ENCODE measurements around the gene ZNF710.
"Not testable (repeated sequence)": the region's sequence is repeated elsewhere in the genome, so short reads cannot be mapped to it uniquely, and the experiment has no call there.

Gene ZNF710

DNA sequence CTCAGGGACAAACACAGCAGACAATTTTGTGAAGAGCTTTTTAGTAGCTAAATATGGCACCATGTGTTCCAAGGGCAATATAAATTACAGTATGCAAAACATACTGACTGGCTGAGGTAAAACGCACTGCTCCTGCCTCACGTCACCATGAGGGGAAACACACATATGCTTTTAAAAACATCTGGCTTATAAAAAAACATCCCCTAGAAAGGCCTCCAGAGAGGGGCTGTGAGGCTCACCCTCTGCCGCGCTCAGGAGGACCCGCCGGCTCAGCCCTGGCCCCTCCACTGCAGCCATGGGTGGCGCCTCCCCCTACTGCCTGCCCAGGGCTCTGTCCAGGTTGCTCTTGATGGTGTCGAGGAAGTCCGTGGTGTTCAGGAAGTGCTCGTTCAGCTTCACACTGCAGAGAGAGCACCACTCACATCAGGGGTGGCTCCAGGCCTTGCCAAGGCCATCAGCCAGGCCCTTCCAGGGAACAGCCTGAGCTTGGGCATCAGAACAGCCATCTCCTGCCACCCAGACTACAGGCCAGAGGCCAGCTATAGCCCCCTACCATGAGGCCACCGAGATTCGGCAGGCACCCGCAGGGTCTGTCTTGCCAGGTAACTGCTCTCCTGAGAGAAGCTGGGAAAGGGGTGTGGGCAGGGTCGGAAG, 83.0 kb downstream of the ZNF710 start:
- DNase-seq, result no peak

DNA sequence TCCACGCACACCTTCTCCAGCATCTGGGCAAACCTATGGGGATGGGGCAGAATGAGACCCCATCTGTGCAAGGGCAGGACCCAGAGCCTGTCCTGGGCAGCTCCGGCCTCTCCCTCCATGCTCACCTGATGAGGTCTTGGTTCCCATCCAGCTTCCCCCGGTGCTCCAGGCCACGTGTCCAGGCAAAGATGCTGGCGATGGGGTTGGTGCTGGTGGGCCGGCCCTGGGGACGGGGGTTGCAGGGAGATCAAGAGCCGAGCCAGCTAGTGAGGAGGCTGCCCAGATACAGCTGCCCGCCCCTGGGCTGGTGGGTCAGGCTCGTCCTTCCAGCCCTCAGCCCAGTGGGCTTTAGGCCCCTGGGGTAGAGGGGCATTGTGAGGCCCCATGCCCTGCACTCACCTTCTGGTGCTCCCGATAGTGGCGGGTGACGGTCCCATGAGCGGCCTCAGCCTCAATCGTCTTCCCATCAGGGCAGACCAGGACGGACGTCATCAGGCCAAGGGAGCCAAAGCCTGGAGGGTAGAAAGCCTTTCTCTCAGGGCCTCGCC, 83.8 kb downstream of the ZNF710 start:
- DNase-seq, result no peak

DNA sequence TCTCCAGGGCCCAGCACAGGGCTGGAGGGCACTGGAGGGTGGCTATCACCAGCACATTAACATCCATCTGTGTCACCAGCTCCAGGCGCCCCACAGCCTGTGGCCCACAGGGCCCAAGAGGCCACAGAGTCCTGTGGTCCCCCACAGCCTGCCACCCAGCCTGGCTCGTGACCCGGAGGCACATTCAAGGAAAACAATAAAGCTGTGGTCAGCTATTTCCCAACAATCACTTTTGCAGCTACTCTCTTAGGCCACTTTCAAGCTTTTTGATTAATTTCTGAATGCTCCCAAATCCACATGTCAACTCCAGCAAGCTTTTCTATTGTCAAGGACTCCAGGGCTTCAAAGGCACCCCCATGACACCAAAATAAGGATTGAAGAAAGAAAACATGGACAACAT, 84.4 kb downstream of the ZNF710 start:
- DNase-seq, result no peak

DNA sequence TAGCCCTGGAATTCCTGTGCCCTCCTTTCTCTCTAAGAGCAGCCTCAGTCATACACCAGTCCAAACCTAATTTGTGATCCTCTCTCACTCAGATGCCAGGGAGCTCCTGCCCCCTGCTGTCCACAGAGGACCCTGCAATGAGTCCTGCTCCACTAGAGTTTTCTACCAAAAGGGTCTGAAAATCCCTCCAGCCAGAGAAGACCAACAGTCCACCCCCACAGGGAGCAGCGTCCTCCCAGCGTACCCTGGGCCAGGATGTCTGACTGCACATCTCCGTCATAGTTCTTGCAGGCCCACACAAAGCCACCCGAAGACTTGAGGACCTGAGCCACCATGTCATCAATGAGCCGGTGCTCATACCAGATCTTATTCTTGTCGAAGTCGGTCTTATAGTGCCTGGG, 85.7 kb downstream of the ZNF710 start:
- peak; percentile 61 for DNase-seq

DNA sequence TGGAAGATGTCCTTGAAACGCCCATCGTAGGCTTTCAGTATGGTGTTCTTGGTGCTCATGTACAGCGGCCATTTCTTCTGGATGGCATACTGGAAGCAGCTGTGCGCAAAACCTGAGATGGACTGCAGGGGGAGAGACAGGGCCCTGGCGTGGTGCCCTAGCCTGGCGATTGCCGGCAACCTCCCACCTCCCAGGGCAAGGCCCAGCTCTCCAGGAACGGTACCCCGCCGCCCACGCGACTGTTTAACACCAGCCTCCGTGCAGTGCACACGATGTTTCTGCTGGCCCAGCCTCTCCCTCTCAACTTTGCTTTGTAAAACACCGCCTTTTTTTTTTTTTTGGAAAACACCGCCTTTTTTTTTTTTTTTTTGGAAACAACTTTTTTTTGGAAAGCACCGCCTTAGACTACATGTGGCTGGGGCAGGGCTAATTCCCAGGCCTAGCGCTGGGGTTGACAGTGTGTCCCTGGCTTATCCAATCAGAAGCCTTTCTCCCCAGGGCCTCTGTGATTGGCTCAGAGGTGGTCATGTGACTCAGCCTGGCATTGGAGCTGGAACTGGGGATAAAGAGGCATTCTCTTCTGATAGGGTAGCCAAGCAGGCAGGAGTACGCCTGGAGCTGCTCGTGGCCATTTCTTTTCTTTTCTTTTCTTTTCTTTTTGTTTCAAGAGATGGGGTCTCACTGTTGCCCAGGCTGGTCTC, 86.5 kb downstream of the ZNF710 start:
- no peak for DNase-seq

DNA sequence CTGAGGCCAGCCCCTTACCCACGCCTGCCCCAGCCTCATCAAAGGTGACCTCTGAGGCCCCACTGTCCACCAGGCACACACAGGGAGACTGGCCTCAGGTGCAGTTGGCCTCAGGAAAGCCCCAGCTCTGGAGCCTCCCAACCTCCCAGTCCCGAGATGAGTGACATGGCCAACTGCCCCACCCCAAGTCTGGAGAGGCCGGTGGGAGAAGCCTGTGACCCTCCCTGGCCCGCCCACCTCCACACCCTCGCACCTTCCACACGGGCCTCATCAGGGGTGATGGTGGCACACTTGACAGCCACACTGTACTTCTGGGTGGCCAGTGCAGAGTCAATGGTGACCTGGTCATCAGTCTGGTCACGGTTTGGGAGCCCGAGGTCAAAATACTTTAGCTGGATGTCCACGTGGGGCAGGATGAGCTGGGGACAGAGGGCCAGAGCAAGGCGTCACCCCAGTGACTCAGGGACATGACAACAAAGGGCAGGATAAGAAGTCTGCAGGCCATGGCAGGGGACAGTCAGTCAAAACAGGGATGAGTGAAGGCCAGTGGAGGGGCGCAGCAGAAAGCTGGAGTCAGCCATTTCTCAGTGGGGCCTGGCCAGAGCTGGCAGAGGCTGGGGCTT, 89.2 kb downstream of the ZNF710 start:
- no peak for DNase-seq

DNA sequence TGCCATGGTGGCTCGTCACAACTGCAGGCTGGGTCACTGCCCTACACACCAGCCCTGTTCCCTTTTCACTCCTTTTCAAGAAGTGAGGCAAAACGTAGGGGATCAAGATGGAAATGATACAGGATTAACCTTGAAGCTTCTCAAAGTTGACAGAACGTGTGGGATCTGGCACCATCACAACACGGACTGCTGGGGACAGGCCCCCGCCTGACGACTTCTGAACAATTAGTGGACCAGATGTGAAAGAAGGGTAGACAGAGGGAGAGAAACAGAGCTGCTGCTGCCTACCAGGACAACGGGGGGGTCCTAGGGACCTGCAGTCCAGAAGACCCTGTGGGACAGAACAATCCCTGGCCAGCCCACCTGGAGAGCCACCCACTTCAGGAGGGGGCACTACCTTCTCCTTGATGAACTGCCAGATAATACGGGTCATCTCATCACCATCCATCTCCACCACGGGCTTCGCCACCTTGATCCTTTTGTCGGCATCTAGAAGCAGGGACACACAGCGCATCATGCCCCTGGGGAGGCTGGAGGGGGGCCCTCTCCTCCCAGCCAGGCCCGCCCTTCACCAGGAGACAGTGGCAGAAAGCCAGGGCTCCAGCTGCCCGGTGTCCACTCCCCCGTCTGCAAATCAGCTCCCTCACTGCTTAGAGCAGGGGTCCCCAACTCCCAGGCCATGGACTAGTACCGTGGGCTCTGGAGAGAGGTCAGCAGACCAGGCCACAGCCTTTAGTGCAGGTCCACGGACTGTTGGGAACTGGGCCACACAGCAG, 90.2 kb downstream of the ZNF710 start:
- no peak for DNase-seq

DNA sequence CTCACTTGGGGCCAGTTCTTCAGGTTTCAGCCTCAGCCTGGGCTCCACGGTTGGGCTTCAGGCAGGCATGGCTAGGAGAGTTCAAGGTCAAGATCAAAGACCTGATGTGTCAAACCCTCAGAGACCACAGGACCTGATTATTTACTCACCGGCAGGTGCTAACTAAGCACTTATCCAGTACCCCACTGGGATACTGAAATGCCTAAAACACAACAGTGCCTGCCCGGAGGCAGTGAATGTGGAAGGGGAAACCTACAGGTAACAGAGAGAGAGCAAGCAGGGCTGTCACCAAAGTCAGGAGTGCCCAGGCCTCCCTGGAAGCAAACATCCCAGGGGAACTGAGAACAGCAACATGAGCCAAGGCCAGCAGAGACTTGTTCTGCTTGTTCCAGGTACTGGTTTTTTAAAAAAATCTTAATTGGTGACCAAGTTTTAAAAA, 94.4 kb downstream of the ZNF710 start:
- DNase-seq, result peak; percentile 64

DNA sequence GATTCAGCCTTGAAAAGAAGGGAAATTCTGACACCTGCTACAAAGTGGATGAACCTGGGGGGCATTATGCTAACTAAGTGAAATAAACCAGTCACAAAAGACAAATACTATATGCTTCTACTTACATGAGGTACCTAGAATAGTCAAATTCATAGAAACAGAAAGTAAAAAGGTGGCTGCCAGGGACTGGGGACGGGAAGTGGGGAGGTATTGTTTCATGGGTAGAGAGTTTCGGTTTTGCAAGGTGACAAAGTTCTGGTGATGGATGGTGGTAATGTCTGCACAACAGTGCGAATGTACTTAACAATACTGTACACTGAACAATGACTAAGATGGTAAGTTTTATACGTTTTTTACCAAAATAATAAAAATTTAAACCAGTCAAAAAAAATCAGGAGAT, 96.4 kb downstream of the ZNF710 start:
- DNase-seq, result peak; percentile 93

DNA sequence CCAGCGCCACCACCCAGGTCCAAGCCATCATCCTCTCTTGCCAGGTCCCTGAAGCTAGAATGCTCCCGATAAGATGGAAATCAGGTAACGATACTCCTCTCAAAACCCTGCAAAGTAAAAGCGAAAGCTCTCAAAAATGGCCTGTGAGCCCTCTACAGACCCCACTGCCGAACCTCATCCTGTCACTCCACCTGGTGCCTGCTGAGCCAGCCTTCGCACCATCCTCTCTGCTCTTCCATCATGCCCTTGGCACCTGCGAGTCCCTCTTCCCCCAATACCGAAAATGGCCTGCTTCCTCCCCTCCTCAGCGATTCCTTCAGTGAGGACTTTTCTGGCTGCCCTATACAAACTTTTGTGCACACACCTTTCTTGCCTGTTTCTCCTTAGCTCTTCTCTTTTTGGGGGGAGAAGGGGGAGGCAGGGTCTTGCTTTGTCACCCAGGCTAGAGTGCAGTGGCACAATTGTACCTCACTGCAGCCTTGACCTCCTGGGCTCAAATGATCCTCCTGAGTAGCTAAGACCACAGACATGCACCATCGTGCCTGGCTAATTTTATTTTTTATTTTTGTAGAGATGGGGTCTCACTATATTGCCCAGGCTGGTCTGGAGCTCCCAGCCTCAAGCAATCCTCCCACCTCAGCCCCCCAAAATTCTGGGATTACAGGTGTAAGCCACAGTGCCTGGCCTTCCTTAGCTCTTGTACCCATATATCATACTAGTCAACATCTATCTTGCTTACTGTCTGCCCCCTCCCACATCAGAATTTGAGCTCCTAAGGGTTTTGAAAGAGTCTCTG, 98.1 kb downstream of the ZNF710 start:
- DNase-seq, result peak; percentile 56

DNA sequence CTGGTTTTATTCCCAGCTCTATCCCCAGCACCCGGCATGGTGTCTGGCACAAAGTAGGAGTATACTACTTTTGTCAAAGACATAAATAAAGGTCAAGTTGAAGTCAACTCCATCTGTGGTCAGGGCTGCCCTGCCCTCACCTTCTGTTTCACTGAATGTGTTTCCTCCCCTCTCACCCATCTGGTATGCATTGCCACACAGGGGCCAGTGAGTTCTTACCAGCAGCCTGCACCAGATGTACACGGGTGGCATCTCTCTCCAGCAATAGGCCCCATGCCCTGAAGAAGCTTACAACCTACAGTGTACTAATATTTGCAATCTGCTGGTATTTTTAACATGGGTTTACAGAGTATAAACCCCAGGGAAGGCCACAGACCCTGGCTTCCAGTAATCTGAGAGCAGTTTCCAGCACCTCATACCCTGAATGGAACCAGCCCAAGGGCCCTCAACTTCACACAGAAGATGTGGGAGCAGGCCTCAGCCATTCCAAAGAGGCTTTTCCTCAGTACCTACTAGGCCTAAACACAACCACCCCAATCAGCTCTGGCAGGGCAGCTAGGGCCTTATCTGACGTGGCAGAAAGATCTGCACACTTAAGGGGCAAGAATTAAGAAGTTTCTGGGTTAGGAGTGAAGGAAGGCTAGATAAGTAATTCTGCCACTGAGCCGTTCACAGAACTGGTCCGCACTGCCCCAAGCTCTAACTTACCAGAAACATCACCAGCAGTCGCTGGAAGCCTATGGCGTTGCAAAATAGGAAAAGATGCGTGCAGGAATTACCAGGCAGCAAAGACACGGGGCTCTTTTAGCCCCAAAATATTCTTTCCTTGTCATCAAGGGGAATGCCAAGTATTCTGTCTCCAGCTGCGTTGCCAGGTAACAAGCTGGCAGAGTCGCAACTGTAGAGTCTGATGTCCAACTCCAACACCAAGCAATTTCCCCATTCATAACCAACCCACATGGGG, 99.0 kb downstream of the ZNF710 start:
- no peak for DNase-seq

DNA sequence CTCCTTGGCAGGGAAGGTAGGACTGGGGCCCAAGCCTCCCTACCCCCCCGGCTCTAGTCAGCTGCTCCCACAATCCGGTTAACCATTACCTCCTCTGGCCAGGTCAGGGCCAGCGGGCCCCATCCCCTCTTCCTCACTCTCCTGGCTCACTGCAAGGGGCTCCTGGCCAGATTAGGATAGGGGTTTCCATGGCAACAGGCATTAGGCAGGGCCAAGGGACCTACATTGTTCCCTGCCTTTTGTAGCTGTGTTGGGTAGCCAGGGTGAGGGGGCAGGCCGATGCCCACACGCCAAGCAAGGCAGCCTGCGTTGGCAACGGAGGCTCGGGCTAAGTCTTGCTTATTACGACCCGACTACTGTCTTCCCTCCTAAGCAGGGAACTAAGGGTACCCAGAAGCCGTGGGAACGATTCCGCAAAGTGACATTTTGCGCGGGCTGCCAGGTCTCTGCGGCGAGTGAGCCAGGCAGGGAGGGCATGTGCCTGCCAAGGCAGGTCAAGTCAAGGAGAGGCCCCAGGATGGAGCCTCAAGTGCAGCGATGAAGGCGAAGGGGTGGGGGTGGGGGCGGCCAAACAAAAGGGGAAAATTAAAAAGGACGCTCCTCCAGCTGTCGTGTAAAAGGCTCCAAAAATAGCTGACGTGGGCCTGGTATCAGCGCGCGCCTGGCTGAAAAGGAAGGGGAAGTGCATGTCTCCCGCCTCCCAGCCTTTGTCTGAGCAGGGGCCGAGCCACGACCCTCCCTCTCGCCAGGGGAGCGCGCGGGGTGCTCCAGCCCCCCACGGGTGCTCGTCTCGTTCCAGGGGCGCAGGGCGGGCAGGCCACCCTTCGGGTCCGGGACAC, 100.2 kb downstream of the ZNF710 start:
- DNase-seq, result no peak

DNA sequence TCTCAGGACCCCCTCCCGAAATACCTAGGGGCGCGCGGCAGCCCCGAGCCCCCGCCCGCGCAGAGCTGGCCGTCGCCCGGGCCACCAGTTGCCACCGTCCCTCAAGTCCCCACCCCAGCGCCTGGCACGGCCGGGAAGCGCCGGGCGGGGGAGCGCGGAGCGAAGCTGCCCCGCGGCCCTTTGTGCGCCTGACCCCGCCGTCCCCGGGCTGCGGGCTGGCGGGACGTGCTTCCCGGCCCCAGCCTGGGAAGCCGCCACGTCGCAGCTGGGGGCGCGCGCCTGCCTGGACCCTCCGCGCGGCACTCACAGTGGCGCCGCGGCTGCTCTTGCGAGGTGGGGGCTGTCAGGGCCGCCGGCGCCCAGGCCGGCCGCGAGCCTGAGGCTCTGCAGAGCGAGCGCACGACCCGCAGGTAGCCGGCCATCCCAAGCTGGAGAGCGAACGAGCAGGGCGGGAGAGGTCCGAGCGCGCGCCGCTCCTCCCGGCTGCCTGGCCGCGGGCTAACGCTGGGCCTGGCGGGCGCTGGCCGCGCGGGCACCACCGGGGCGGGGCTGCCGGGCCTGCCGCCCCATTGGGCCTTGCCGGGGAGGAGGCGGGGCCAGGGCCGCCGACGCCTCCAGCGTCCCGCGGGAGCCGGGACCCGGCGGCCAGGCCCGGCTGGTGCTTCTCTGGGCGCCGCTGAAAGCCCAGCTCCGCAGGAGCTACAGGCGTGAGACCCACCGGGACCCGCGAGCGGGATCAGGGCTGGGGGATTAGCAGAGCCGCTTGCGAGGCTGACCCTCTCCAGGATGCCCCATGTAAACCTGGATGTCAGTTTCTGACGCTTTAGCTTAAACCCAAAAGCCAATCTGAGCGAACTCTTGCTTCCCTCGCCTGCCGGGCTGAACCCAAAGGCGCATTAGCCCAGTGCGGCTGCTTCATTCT, 101.1 kb downstream of the ZNF710 start, which contains the start of gene IDH2:
TSS of gene IDH2 (minus strand) at position 500 of the 922 bp plus-strand sequence. CDS start at position 422, 78 bp downstream.
- peak; percentile 72 for DNase-seq

DNA sequence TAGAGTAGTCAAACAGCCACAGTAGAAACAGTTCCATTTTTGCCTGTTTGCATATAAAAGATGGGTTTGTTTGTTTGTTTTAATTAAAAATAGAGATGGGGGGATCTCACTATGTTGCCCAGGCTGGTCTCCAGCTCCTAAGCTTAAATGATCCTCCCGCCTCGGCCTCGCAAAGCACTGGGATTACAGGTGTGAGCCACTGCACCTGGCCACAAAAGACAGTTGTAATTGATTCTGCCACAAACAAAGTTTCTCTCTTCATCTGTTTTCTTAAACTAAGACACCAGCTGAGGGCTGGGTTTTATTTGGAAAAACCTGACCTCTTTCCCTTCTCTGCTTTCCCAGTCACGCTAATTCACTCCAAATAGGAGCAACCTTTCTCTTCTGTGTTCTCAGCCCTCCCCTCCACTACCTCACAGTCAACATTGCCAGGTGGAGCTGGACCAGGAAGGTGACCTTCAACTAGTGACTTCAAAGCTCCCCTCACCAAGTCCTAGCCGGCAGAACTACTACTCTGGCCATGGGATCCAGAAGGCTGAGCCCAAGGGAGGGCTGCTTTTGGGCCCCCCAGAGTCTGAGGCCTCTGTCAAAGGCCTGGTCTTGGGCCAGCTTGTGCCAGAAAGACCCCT, 102.7 kb downstream of the ZNF710 start:
- DNase-seq, result no peak

DNA sequence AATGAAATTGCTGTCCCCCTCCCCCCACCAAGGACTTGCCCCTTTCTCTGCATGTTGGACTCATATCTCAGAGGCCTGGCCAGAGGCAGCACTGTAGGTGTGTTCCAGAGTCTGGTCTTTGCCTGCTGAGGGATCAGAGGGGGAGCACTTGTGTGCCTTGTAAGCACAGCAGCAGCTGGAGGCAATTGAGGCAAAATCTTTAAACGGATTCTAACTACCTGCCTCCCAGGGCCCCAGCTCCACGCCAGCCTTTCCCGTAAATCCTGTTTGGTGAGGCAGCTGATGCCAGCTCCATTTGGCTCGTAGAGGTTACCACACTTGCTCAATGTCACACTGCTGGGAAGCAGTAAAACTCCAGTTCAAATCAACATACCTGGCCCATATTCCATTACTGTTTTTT, 103.4 kb downstream of the ZNF710 start:
- DNase-seq, result no peak

DNA sequence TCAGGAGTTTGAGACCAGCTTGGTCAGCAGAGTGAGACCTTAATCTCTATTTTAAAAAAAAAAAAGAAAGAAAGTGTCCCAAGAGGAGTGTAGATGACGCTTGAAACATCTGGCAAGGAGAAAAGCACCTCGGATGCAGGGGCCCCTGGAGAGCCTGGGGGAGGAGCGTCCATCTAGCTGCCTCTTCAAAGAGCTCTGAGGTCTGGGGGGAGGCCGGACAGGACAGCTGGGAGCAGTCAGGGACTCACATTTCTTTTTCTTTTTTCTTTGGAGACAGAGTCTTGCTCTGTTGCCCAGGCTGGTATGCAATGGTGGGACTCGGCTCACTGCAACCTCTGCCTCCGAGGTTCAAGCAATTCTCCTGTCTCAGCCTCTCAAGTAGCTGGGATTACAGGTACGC, 104.4 kb downstream of the ZNF710 start:
- DNase-seq, result no peak

DNA sequence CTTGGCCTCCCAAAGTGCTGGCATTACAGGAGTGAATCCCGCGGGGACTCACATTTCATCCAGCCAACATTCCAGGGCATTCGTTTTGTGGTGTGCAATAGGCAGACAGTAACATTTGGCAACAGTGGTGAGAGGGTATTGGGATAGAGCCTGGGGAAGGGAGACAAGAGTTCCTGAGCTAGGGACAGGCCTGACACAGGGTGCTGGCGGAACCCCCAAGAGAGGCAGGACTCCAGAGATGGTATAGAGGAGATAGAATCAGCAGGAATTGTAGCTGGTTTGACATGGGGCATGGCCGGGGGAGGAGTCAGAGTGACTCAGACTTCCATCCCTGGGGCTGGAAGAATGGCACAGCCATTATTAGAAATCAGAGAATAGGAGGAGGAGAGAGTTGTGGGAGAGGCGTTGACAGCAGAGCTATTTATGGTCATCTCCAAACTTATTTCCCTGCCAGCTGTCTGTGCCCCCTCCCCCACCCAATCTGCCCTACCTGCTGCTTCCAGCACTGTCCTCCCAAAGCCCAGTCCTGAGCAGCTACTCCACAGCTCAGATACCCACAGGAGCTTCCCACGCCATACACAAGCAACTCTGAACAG, 105.5 kb downstream of the ZNF710 start:
- DNase-seq, result no peak

DNA sequence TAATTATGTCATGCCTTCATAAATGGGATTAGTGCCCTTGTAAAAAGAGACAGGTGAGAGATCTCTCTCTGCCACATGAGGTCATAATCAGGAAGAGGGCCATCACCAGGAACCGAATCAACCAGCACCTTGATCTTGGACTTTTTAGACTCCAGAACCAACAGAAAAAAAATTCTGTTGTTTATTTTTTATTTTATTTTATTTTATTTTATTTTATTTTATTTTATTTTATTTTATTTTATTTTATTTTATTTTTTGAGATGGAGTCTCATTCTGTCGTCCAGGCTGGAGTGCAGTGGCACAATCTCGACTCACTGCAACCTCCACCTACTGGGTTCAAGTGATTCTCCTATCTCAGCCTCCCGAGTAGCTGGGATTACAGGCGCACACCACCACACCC, 106.9 kb downstream of the ZNF710 start:
- not testable (repeated sequence) for DNase-seq

Measured in activated CD4-positive, alpha-beta T cell treated with anti-CD3 and anti-CD28 coated beads, Interleukin-2, amount 50 U/mL, for 16 hours (primary cell).